Measurements from ENCODE around the gene RFX3.

The RFX3 gene

GRCh38 chr9:3500044-3500443, 25.8 kb downstream of the RFX3 start:
- no peak for TF ChIP-seq CTCF (IDR thresholded peaks at IDR 0.05; ENCODE audit: control extremely low read depth, extremely low read depth, low read depth, missing control alignments)
- no peak for DNase-seq (ENCODE audit: extremely low spot score)
- ChIA-PET CTCF (interaction anchor here (0.9 kb wide), 1 partner anchor 8 kb away, joined by 3 read pairs; no protein-coding TSS in a partner anchor), POLR2A (no interaction called here)

GRCh38 chr9:3498691-3499090, 27.1 kb downstream of the RFX3 start:
- DNase-seq (ENCODE audit: extremely low spot score): no peak

GRCh38 chr9:3497857-3498256, 27.9 kb downstream of the RFX3 start:
- CTCF ChIA-PET: interaction anchor here (0.7 to 2.2 kb wide), 6 partner anchors 18 to 85 kb away, joined by 3 to 7 read pairs (median 4); no protein-coding TSS in a partner anchor

More at GRCh38 chr9:3498691-3499090, 27.1 kb downstream of the RFX3 start:
- CTCF ChIA-PET: interaction anchor here (0.9 to 2.2 kb wide), 5 partner anchors 19 to 86 kb away, joined by 3 to 7 read pairs (median 4); no protein-coding TSS in a partner anchor
- POLR2A ChIA-PET: no interaction called here
- TF ChIP-seq CTCF (IDR thresholded peaks at IDR 0.05; ENCODE audit: control extremely low read depth, extremely low read depth, low read depth, missing control alignments): no peak

GRCh38 chr9:3497401-3497800, 28.4 kb downstream of the RFX3 start:
- POLR2A ChIA-PET: no interaction called here
- no peak for TF ChIP-seq CTCF (IDR thresholded peaks at IDR 0.05; ENCODE audit: control extremely low read depth, extremely low read depth, low read depth, missing control alignments)
- CTCF ChIA-PET: interaction anchor here (0.7 to 2.2 kb wide), 6 partner anchors 10 to 30 kb away, joined by 3 to 7 read pairs (median 4); no protein-coding TSS in a partner anchor
- DNase-seq (ENCODE audit: extremely low spot score): no peak

More at GRCh38 chr9:3497857-3498256, 27.9 kb downstream of the RFX3 start:
- TF ChIP-seq CTCF (IDR thresholded peaks at IDR 0.05; ENCODE audit: control extremely low read depth, extremely low read depth, low read depth, missing control alignments): no peak
- no peak for DNase-seq (ENCODE audit: extremely low spot score)
- POLR2A ChIA-PET: no interaction called here

GRCh38 chr9:3495855-3496254, 29.9 kb downstream of the RFX3 start:
- no peak for DNase-seq (ENCODE audit: extremely low spot score)
- POLR2A ChIA-PET: no interaction called here
- TF ChIP-seq CTCF (IDR thresholded peaks at IDR 0.05; ENCODE audit: control extremely low read depth, extremely low read depth, low read depth, missing control alignments): no peak
- CTCF ChIA-PET: interaction anchor here (1.4 to 1.9 kb wide), 4 partner anchors 8 to 91 kb away, joined by 3 to 6 read pairs (median 5); no protein-coding TSS in a partner anchor

GRCh38 chr9:3492214-3492613, 33.6 kb downstream of the RFX3 start:
- TF ChIP-seq CTCF (IDR thresholded peaks at IDR 0.05; ENCODE audit: control extremely low read depth, extremely low read depth, low read depth, missing control alignments): no peak
- POLR2A ChIA-PET: no interaction called here
- no peak for DNase-seq (ENCODE audit: extremely low spot score)
- CTCF ChIA-PET: interaction anchor here (1.0 kb wide), 1 partner anchor 12 kb away, joined by 3 read pairs; no protein-coding TSS in a partner anchor

Measured in GM10248 (cell line).